ENCODE data around the gene FOXP1. TPM values are rescaled to one million over a fixed set of nuclear protein-coding genes. Genes with fewer than 3 reads are reported as not detected.
A peak's percentile ranks its signal among the peaks of the same experiment; 100 is the strongest.

Gene FOXP1
- total RNA-seq, 4 donors from 2014 or later, result 54.2 to 152 (median 129) TPM

DNA sequence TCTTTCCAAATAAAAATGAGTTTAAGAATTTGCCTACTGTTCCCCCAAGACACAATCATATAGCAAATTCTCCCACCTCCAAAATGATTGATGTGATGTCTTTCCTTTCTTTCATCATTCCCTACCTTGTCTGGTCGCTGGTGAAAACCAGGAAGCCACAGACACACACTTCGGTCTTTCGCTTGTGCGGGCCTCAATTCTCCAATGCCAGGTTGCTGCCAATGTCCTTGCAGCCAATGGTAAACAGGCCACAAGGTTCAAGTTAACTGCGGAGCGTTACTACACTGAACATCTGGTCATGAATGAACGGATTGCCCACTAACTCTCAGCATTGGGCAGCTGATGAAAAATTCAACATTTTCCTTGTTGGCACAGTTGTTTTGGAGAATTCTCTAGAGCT is 192.2 kb downstream of the FOXP1 start:
- intact Hi-C loops (cut with DNase I; ENCODE audit: low total_unique reads), result loop anchor here (10.0 kb wide), 1 partner anchor 437 kb away; no protein-coding TSS in a partner anchor

GRCh38 chr3:71389911-71390573 is 193.5 kb downstream of the FOXP1 start:
- H3K9me3 ChIP-seq, result no peaks in the 10 kb centered on the region
- H3K27ac ChIP-seq, result peak overlapping the region in 1 of 2 donors; percentile 23
- TF ChIP-seq, protein P1, sequence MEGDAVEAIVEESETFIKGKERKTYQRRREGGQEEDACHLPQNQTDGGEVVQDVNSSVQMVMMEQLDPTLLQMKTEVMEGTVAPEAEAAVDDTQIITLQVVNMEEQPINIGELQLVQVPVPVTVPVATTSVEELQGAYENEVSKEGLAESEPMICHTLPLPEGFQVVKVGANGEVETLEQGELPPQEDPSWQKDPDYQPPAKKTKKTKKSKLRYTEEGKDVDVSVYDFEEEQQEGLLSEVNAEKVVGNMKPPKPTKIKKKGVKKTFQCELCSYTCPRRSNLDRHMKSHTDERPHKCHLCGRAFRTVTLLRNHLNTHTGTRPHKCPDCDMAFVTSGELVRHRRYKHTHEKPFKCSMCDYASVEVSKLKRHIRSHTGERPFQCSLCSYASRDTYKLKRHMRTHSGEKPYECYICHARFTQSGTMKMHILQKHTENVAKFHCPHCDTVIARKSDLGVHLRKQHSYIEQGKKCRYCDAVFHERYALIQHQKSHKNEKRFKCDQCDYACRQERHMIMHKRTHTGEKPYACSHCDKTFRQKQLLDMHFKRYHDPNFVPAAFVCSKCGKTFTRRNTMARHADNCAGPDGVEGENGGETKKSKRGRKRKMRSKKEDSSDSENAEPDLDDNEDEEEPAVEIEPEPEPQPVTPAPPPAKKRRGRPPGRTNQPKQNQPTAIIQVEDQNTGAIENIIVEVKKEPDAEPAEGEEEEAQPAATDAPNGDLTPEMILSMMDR (IDR thresholded peaks at IDR 0.05), result no peak
- no peak for TF ChIP-seq POLR2A (IDR thresholded peaks at IDR 0.05)
- intact Hi-C loops (cut with DNase I; ENCODE audit: low total_unique reads), result loop anchor here (10.0 kb wide), 1 partner anchor 435 kb away; no protein-coding TSS in a partner anchor
- DNase-seq, result peak in 1 of 2 donors; percentile 32
- H3K36me3 ChIP-seq, result no peaks in the 10 kb centered on the region
- no peaks in the 10 kb centered on the region for H3K4me1 ChIP-seq
- H3K4me3 ChIP-seq, result no peak overlapping the region
- no peaks in the 10 kb centered on the region for H3K27me3 ChIP-seq

More for the DNA sequence above, 192.2 kb downstream of the FOXP1 start:
- H3K36me3 ChIP-seq, result no peaks in the 10 kb centered on the region
- no peaks in the 10 kb centered on the region for H3K4me1 ChIP-seq
- H3K9me3 ChIP-seq, result no peaks in the 10 kb centered on the region
- TF ChIP-seq, protein P1 (IDR thresholded peaks at IDR 0.05), result no peak
- TF ChIP-seq POLR2A (IDR thresholded peaks at IDR 0.05), result no peak
- H3K27me3 ChIP-seq, result no peaks in the 10 kb centered on the region
- H3K4me3 ChIP-seq, result no peak overlapping the region
- H3K27ac ChIP-seq, result no peak overlapping the region
- no peak for DNase-seq

DNA sequence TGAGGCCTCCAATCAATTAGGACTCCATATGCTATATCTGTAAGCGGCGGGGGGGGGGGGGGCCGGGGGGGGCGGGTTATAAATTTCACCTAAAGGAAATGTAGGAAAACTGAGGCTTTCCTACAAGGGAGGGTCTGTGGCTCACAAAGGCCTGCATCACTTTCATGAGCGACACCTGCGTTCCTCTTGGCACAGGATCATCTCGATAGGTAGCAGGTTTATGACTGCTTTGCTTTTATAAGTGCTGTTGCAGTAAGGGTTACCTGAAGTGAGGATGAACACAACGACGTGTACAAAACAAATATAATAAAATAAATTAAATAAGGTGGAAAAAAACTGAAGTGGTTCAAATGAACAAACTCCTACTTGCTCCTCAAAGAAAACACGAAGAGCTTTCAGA is 194.3 kb downstream of the FOXP1 start:
- H3K27ac ChIP-seq, result no peak overlapping the region
- H3K9me3 ChIP-seq, result no peaks in the 10 kb centered on the region
- no peaks in the 10 kb centered on the region for H3K27me3 ChIP-seq
- intact Hi-C loops (cut with DNase I; ENCODE audit: low total_unique reads), result no loop called here
- no peak overlapping the region for H3K4me3 ChIP-seq
- no peaks in the 10 kb centered on the region for H3K36me3 ChIP-seq
- DNase-seq, result no peak
- H3K4me1 ChIP-seq, result no peaks in the 10 kb centered on the region
- TF ChIP-seq, protein P1 (IDR thresholded peaks at IDR 0.05), result no peak
- TF ChIP-seq POLR2A (IDR thresholded peaks at IDR 0.05), result no peak

DNA sequence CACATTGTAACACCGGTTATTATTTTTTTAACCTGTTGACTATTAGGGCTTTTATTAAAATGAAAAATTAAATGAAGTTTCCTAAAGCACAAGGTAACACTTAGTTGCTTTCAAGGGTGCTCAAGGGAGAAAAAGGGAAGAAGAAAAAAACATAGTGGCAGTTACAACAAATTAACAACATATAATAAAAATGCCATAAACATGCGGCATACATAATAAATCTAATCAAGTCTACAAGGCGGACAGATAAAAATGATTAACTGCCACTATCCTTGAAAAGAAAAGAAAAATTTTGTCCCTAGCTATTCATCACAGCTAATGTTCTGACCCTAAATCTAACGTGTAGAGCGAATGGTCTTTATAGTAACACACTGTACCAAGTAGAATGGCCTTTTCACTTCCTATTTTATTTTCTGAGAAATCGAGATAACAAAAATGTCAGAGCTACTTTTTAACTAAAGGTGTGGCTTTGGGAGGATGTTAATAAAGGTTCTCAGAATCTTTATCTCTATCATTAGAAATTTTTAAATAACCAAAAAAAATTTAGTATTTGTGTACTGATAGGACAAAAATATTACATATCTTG is 194.9 kb downstream of the FOXP1 start:
- H3K27me3 ChIP-seq, result no peaks in the 10 kb centered on the region
- no peak overlapping the region for H3K27ac ChIP-seq
- intact Hi-C loops (cut with DNase I; ENCODE audit: low total_unique reads), result no loop called here
- no peak overlapping the region for H3K4me3 ChIP-seq
- TF ChIP-seq, protein P1 (IDR thresholded peaks at IDR 0.05), result no peak
- no peak for TF ChIP-seq POLR2A (IDR thresholded peaks at IDR 0.05)
- H3K9me3 ChIP-seq, result no peaks in the 10 kb centered on the region
- H3K4me1 ChIP-seq, result no peaks in the 10 kb centered on the region
- H3K36me3 ChIP-seq, result no peaks in the 10 kb centered on the region
- DNase-seq, result no peak

DNA sequence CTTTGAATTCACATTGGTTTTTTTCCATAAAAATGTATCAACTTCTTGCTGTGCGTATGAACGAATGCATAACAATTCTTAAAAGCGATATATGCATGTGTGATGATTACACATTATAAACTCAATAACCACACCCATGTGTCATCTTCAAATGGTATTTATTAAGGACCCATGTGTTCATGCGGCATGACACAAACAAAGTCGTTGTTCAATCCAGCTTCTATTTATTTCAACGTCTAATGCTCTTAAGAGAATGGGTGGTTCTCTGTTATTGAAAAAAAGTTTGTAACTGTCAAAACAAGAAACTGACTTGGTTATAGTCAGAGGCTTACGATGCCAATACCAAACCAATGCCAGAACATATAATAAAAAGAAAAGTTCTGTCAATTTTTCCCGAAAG is 195.9 kb downstream of the FOXP1 start:
- H3K4me1 ChIP-seq, result no peaks in the 10 kb centered on the region
- H3K9me3 ChIP-seq, result no peaks in the 10 kb centered on the region
- intact Hi-C loops (cut with DNase I; ENCODE audit: low total_unique reads), result no loop called here
- H3K27me3 ChIP-seq, result no peaks in the 10 kb centered on the region
- no peaks in the 10 kb centered on the region for H3K36me3 ChIP-seq
- no peak overlapping the region for H3K4me3 ChIP-seq
- DNase-seq, result no peak
- TF ChIP-seq POLR2A (IDR thresholded peaks at IDR 0.05), result no peak
- TF ChIP-seq, protein P1 (IDR thresholded peaks at IDR 0.05), result no peak
- H3K27ac ChIP-seq, result no peak overlapping the region

All from uterus (tissue), 4 donors.